GM12872 (cell line): Measurements from ENCODE around the gene STAMBPL1.

Source experiments
- TF ChIP-seq, protein P1 (sequence below): IDR thresholded peaks from 3 replicates; pipeline ENCODE4 v1.5.1; 2011; ENCODE audit warnings: low read depth, mild to moderate bottlenecking, low read length, moderate library complexity; ENCODE audit not compliant: insufficient read depth

STAMBPL1 gene

DNA sequence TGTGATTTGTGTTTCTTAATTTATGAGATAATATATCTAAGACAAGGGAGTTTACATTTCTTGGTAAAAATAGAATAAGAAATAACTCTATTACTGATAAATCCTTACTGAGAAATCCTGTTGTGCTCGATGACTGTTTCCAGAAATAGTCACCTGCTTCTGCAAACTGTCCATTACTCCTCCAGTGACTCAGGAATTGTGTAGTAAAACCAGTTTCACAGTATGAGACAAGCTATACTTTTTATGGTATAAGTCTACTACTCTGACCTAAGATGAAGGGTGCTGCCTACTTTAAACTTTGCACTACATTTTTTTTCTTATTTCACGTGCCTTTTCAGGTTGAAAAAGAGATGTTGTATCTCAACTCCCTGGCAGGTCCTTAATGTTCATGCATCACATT, 21.6 kb upstream of the STAMBPL1 start:
- TF ChIP-seq, protein P1, sequence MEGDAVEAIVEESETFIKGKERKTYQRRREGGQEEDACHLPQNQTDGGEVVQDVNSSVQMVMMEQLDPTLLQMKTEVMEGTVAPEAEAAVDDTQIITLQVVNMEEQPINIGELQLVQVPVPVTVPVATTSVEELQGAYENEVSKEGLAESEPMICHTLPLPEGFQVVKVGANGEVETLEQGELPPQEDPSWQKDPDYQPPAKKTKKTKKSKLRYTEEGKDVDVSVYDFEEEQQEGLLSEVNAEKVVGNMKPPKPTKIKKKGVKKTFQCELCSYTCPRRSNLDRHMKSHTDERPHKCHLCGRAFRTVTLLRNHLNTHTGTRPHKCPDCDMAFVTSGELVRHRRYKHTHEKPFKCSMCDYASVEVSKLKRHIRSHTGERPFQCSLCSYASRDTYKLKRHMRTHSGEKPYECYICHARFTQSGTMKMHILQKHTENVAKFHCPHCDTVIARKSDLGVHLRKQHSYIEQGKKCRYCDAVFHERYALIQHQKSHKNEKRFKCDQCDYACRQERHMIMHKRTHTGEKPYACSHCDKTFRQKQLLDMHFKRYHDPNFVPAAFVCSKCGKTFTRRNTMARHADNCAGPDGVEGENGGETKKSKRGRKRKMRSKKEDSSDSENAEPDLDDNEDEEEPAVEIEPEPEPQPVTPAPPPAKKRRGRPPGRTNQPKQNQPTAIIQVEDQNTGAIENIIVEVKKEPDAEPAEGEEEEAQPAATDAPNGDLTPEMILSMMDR: no peak

DNA sequence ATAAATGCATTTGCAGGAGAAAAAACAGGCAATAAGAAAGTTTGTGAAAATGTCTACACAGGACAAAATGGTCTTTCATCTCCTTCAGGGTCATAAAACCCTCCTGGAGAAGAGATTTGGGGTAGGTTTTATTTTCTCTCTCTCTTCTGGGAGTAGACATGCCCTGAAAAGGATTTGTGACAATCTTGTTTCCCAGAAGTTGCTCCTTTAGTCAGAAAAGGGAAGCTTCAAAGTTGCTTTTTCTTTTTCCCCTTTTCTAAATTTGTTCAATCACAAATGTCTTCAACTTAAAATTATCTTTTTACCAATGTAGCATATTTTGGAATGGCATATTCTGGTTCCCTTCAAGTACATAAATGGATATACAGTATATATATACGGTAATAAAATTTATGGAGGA, 19.0 kb upstream of the STAMBPL1 start:
- TF ChIP-seq, protein P1: no peak

DNA sequence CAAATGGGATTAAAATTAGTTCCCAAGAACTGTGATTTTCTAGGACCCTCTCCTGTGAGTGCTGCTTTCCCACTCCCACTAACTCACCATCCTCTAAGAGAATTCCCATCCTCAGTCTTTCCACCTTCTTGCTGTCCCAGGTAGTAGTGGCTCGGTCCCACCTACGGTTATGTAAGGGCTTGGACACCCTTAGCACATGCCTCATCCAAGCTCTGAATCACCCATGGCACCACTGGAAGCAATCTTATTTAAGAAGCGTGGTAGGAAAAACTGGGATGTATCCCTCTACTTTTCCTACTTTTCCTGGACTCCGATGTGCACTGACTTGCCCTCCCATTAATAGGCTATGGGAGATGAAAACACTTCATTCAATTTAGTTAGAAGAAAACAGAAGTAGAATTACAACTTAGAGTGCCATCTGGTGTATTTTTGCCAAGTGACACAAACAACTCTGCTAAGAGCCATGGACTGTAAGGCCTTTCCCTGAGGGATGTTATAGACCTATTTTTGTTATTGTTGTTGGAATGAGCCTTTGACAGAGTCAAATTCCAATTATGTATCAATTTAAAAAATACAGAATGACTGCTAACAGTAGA, 14.7 kb upstream of the STAMBPL1 start:
- TF ChIP-seq, protein P1: 0 out of 3 replicates have a peak, but pooled peaks have one; percentile 9

DNA sequence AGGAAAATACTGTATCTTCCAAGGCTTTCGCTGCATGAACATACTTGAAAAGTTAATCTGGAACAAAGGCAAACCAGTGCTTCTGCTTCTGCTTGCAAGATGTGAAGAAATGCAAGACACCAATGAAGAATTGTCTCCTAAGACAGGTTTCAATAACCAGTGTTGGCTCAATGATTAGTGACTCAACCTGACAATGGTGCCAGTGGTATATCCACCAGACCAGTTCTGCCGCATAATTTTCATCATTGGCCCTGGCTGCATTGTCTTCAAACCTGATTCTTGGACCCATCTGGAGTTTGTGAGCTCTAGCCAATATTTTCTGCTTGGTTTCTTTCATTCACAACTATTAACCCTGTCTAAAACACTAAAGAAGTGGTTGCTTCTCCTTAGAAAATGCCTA, 13.6 kb upstream of the STAMBPL1 start:
- TF ChIP-seq, protein P1: no peak

DNA sequence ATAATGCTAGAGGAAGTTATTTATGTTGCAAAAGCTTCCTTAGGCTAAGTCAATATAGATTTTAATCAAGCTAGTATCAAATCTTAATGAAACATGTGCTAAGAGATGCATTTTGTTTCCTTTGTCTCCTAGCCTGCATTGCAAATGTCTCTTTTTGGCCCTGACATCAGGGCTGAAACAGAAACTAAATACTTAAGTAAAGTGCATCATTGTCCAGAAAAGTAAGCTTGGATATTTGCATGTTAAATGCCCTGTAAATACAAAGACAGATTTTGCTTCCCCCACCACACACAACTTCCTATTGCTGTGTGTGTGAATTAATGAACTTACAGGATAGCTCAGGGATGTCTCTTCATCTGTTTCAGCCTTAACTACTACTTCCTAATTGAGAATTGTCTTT, 10.0 kb upstream of the STAMBPL1 start:
- TF ChIP-seq, protein P1: no peak

DNA sequence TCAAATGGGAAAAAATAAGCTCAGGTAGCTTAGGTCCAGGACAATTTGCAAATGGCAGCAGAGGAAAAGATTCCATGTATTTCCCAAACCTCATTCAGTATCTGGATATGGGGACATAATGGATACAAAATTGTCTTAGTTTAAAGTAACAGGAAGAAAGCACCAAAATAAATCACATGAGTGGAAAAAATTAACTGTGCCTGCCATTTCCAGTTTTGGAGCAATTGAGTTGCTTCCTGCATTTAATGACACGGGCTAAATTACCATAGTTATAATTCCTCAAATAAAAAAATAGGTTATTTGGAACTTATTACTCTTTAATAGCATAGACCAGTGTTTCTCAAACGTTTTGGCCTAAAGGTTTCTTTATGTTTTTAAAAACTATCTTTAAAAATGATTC, 6.3 kb upstream of the STAMBPL1 start:
- TF ChIP-seq, protein P1: no peak

DNA sequence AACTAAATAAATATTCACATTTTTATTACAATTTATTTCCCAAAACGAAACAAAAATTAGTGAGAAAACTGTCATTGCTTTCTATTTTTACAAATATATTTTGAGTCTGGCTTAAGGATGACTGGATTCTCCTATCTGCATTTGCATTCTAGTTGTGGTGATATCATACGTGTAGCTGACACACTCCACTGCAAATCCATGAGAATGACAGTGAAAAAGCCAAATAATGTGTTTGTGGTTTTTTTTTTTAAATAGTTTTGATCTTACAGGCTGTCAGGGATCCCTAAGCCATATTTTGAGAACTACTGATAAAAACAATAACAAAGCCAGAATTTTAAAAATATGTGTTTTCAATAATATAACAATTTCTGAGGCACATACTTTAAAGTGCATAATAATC, 5.8 kb upstream of the STAMBPL1 start:
- TF ChIP-seq, protein P1: no peak

DNA sequence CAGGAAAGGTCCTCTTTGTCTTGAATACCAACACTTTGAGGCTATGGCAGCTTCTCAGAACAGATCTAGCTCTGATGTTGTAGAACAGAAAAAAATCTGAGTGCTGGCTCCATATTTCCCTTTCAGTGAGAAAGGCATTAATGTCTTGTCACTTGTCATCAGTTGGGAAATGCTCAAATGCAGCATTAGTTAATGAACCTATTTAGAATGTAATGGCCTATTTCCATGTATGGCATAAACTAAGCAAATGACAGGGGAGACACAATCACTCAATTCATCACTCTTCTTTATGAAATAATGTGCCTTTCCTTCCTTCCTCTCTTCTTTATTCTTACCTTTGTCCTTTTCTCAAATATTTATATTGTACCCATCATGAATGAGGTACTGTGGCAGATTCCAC, 5.0 kb upstream of the STAMBPL1 start:
- TF ChIP-seq, protein P1: no peak
